B cell (primary cell): ENCODE measurements around the gene FBXO10.

ENCODE experiments used
- EZH2 ChIP-seq: IDR thresholded peaks from 2 replicates; pipeline ENCODE4 v1.6.1; 2012; ENCODE audit warnings: borderline replicate concordance, low read depth, mild to moderate bottlenecking, moderate library complexity, low read length; ENCODE audit not compliant: insufficient read depth, poor library complexity, severe bottlenecking
- TF ChIP-seq, protein P1 (sequence below): fragments of 200-600 bp; IDR thresholded peaks from one replicate; pipeline ENCODE4 v1.8.0; 2022; ENCODE audit warnings: antibody characterized with exemption, mild to moderate bottlenecking

- TF ChIP-seq, protein P1, sequence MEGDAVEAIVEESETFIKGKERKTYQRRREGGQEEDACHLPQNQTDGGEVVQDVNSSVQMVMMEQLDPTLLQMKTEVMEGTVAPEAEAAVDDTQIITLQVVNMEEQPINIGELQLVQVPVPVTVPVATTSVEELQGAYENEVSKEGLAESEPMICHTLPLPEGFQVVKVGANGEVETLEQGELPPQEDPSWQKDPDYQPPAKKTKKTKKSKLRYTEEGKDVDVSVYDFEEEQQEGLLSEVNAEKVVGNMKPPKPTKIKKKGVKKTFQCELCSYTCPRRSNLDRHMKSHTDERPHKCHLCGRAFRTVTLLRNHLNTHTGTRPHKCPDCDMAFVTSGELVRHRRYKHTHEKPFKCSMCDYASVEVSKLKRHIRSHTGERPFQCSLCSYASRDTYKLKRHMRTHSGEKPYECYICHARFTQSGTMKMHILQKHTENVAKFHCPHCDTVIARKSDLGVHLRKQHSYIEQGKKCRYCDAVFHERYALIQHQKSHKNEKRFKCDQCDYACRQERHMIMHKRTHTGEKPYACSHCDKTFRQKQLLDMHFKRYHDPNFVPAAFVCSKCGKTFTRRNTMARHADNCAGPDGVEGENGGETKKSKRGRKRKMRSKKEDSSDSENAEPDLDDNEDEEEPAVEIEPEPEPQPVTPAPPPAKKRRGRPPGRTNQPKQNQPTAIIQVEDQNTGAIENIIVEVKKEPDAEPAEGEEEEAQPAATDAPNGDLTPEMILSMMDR: no peak
- TF ChIP-seq EZH2: no peak
These were observed 36.5 kb downstream of the FBXO10 start for GRCh38 chr9:37539634-37540033.
